ENCODE measurements around the gene OR8K1.

Gene OR8K1

GRCh38 chr11:56345739-56346138 is at the start of gene OR8K1:
Gene OR8K1, plus strand, starts transcription at chr11:56346039. Its CDS starts 0 bp downstream, at chr11:56346039.
- no peak within 1 kb of the TSS for H3K4me3 ChIP-seq (ENCODE audit: low read depth, low read length)
- no peak for DNase-seq (ENCODE audit: low read depth)

GRCh38 chr11:56296898-56297297 is 48.9 kb upstream of the OR8K1 start:
- DNase-seq (ENCODE audit: low read depth): no peak
- no peak overlapping the region for H3K4me3 ChIP-seq (ENCODE audit: low read depth, low read length)

- DNase-seq (ENCODE audit: low read depth): no peak
- no peak overlapping the region for H3K4me3 ChIP-seq (ENCODE audit: low read depth, low read length)
Observed at GRCh38 chr11:56307836-56308235, 38.0 kb upstream of the OR8K1 start.

GRCh38 chr11:56314844-56315243 is 31.0 kb upstream of the OR8K1 start, which contains the start of gene OR8K3:
Gene OR8K3, plus strand, starts transcription at chr11:56315144. Its CDS starts 3,163 bp downstream, at chr11:56318307.
- no peak within 1 kb of the TSS for H3K4me3 ChIP-seq (ENCODE audit: low read depth, low read length)
- no peak for DNase-seq (ENCODE audit: low read depth)

GRCh38 chr11:56331861-56332491 is 13.9 kb upstream of the OR8K1 start:
- no peak for DNase-seq (ENCODE audit: low read depth)
- no peak overlapping the region for H3K4me3 ChIP-seq (ENCODE audit: low read depth, low read length)

GRCh38 chr11:56333156-56333555 is 12.7 kb upstream of the OR8K1 start:
- H3K4me3 ChIP-seq (ENCODE audit: low read depth, low read length): no peak overlapping the region
- DNase-seq (ENCODE audit: low read depth): no peak

- no peak overlapping the region for H3K4me3 ChIP-seq (ENCODE audit: low read depth, low read length)
- no peak for DNase-seq (ENCODE audit: low read depth)
Observed at GRCh38 chr11:56340289-56340688, 5.5 kb upstream of the OR8K1 start.

GRCh38 chr11:56353991-56354390 is 8.2 kb downstream of the OR8K1 start, which contains the start of gene OR8J1:
Gene OR8J1, plus strand, starts transcription at chr11:56354291. Its CDS starts 5,956 bp downstream, at chr11:56360247.
- DNase-seq (ENCODE audit: low read depth): no peak
- no peak within 1 kb of the TSS for H3K4me3 ChIP-seq (ENCODE audit: low read depth, low read length)

- H3K4me3 ChIP-seq (ENCODE audit: low read depth, low read length): no peak within 1 kb of the TSS
- no peak for DNase-seq (ENCODE audit: low read depth)
Observed at GRCh38 chr11:56375324-56375723, 29.5 kb downstream of the OR8K1 start, which contains the start of gene OR8U1. Gene OR8U1, plus strand, starts transcription at chr11:56375624. Its CDS starts 0 bp downstream, at chr11:56375624.

GRCh38 chr11:56380120-56380519 is 34.3 kb downstream of the OR8K1 start:
- DNase-seq (ENCODE audit: low read depth): no peak
- no peak overlapping the region for H3K4me3 ChIP-seq (ENCODE audit: low read depth, low read length)

- H3K4me3 ChIP-seq (ENCODE audit: low read depth, low read length): no peak overlapping the region
- no peak for DNase-seq (ENCODE audit: low read depth)
Observed at GRCh38 chr11:56394381-56394780, 48.5 kb downstream of the OR8K1 start.

- no peak for DNase-seq (ENCODE audit: low read depth)
- H3K4me3 ChIP-seq (ENCODE audit: low read depth, low read length): no peak overlapping the region
Observed at GRCh38 chr11:56396047-56396446, 50.2 kb downstream of the OR8K1 start.
